Measurements from ENCODE around the gene POC1A. TPM values are rescaled to one million over a fixed set of nuclear protein-coding genes. Genes with fewer than 3 reads are reported as not detected.
A peak's percentile ranks its signal among the peaks of the same experiment; 100 is the strongest.

POC1A gene
- polyA plus RNA-seq, 1 of the 3 experiments (the other 2 are of a cell fraction): 11.7 TPM

DNA sequence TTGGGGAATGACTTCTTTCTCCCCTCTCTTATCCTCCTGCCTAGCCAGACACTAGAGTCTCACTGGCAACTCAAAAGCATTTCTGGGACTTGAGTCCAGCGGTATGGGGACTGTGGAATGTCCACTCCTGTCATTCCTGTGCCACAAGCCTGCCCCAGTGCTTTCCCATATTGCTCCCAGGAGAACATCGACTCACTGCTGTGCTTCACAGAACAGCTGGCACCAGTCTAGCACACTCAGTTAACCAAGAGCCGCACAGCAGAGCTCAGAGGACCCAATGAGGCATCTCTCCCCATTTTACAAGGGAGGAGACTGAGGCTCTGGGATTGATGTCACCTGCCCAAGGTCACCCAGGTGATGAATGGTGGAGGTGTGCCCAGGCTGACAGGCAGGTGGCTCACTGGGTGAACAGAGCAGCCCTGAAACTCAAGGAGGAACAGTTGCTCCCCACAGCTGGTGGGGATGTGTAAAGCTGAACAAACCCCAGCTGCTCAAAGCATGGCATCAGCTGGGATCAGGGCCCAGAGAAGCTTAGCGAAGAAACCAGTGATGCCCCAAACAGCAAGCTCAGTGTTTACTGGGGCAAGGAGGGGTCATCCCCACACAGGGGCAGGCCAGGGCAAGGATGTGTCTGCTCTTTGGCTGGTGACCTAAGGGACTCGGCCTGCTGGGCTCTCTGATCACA, 62.5 kb downstream of the POC1A start:
- TF ChIP-seq, protein P1, sequence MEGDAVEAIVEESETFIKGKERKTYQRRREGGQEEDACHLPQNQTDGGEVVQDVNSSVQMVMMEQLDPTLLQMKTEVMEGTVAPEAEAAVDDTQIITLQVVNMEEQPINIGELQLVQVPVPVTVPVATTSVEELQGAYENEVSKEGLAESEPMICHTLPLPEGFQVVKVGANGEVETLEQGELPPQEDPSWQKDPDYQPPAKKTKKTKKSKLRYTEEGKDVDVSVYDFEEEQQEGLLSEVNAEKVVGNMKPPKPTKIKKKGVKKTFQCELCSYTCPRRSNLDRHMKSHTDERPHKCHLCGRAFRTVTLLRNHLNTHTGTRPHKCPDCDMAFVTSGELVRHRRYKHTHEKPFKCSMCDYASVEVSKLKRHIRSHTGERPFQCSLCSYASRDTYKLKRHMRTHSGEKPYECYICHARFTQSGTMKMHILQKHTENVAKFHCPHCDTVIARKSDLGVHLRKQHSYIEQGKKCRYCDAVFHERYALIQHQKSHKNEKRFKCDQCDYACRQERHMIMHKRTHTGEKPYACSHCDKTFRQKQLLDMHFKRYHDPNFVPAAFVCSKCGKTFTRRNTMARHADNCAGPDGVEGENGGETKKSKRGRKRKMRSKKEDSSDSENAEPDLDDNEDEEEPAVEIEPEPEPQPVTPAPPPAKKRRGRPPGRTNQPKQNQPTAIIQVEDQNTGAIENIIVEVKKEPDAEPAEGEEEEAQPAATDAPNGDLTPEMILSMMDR (IDR thresholded peaks at IDR 0.05): no peak
- TF ChIP-seq, protein P2, sequence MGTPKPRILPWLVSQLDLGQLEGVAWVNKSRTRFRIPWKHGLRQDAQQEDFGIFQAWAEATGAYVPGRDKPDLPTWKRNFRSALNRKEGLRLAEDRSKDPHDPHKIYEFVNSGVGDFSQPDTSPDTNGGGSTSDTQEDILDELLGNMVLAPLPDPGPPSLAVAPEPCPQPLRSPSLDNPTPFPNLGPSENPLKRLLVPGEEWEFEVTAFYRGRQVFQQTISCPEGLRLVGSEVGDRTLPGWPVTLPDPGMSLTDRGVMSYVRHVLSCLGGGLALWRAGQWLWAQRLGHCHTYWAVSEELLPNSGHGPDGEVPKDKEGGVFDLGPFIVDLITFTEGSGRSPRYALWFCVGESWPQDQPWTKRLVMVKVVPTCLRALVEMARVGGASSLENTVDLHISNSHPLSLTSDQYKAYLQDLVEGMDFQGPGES (IDR thresholded peaks at IDR 0.05; ENCODE audit: low read depth, low read length): no peak
- TF ChIP-seq, protein P3, sequence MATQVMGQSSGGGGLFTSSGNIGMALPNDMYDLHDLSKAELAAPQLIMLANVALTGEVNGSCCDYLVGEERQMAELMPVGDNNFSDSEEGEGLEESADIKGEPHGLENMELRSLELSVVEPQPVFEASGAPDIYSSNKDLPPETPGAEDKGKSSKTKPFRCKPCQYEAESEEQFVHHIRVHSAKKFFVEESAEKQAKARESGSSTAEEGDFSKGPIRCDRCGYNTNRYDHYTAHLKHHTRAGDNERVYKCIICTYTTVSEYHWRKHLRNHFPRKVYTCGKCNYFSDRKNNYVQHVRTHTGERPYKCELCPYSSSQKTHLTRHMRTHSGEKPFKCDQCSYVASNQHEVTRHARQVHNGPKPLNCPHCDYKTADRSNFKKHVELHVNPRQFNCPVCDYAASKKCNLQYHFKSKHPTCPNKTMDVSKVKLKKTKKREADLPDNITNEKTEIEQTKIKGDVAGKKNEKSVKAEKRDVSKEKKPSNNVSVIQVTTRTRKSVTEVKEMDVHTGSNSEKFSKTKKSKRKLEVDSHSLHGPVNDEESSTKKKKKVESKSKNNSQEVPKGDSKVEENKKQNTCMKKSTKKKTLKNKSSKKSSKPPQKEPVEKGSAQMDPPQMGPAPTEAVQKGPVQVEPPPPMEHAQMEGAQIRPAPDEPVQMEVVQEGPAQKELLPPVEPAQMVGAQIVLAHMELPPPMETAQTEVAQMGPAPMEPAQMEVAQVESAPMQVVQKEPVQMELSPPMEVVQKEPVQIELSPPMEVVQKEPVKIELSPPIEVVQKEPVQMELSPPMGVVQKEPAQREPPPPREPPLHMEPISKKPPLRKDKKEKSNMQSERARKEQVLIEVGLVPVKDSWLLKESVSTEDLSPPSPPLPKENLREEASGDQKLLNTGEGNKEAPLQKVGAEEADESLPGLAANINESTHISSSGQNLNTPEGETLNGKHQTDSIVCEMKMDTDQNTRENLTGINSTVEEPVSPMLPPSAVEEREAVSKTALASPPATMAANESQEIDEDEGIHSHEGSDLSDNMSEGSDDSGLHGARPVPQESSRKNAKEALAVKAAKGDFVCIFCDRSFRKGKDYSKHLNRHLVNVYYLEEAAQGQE (IDR thresholded peaks at IDR 0.05; ENCODE audit: low read depth, low read length): no peak
- TF ChIP-seq EZH2phosphoT487 (IDR thresholded peaks at IDR 0.05; ENCODE audit: borderline replicate concordance, low read depth) (no peak), ELF1 (IDR thresholded peaks at IDR 0.05) (no peak), TCF12 (IDR thresholded peaks at IDR 0.05) (no peak)
- Histone ChIP-seq H3K36me3 (replicated peaks in 1 of 2; ENCODE audit: control insufficient read depth in 1 of 2, insufficient read depth in 2 of 2, low read length in 1 of 2) (no peaks in the 10 kb centered on the region), H3K9me3 (no peaks in the 10 kb centered on the region), H3K4me2 (no peak overlapping the region), H3F3A (replicated peaks; ENCODE audit: insufficient read depth) (peaks cover 12% of the 10 kb centered on the region), H3K9me2 (no peaks in the 10 kb centered on the region), H3K4me1 (ENCODE audit: control insufficient read depth in 1 of 2, insufficient read depth in 2 of 2, low read depth in 1 of 2, low read length in 1 of 2) (peaks cover 28 to 50% of the 10 kb centered on the region in 2 experiments), H3K4me3 (ENCODE audit: low read depth in 2 of 2, low read length in 1 of 2) (no peak overlapping the region), H3K27me3 (ENCODE audit: insufficient read depth) (no peaks in the 10 kb centered on the region), H3K79me2 (ENCODE audit: insufficient read depth) (no peaks in the 10 kb centered on the region; the same call in 1 of the 2 replicates), H3K27ac (ENCODE audit: low read depth in 2 of 2, low read length in 1 of 2) (peak overlapping the region in 1 of 2 experiments; percentile 93; a peak in 2 of 4 replicates), H4K20me1 (ENCODE audit: insufficient read depth) (no peaks in the 10 kb centered on the region), H2AFZ (ENCODE audit: low read depth) (no peak overlapping the region), H3K9ac (no peak overlapping the region)
- POLR2A ChIA-PET: no interaction called here
- CTCF ChIA-PET: interaction anchor here (0.8 to 2.7 kb wide), 8 partner anchors 10 to 90 kb away, joined by 3 to 11 read pairs (median 4); partner anchors contain the start of gene DUSP7
- WGBS (ENCODE audit: low lambda C conversion rate): 85% methylated on average over 3 of the region's 5 CpGs
- no peak for DNase-seq

DNA sequence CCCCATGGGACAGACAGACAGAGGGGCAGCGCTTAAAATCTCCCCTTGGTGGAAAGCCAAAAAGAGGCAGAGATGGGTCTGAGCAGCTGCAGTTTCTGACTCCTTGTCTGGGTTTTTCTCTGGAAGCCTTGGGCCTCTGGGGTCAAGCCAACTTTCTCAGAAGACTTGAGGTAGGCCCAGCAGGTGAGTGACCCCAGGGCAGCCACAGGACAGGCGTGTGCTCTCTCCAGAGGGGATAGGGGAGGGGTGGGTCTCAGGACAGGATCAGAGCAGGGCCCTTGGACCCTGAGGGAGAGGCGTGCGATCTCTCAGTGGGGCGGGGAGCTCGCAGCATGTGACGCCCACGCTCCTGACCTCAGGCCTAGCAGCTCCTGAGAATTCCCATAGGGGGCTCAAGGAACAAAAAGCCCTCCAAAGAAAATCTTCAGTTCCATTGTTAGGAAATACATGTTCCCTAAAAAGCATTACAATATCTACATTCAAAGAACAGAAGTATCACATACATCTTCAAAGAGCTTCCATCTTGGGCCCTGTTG, 63.2 kb downstream of the POC1A start:
- Histone ChIP-seq H3K36me3 (replicated peaks in 1 of 2; ENCODE audit: control insufficient read depth in 1 of 2, insufficient read depth in 2 of 2, low read length in 1 of 2) (no peaks in the 10 kb centered on the region), H3K27me3 (ENCODE audit: insufficient read depth) (no peaks in the 10 kb centered on the region), H2AFZ (ENCODE audit: low read depth) (no peak overlapping the region; the same call in 1 of the 2 replicates), H3K4me3 (ENCODE audit: low read depth in 2 of 2, low read length in 1 of 2) (no peak overlapping the region), H3K9ac (peak overlapping the region; percentile 73), H3K4me1 (ENCODE audit: control insufficient read depth in 1 of 2, insufficient read depth in 2 of 2, low read depth in 1 of 2, low read length in 1 of 2) (peaks cover 28 to 53% of the 10 kb centered on the region in 2 experiments), H3K9me2 (no peaks in the 10 kb centered on the region), H3F3A (replicated peaks; ENCODE audit: insufficient read depth) (peaks cover 12% of the 10 kb centered on the region), H4K20me1 (ENCODE audit: insufficient read depth) (no peaks in the 10 kb centered on the region), H3K79me2 (ENCODE audit: insufficient read depth) (no peaks in the 10 kb centered on the region; the same call in 1 of the 2 replicates), H3K4me2 (peak overlapping the region; percentile 46), H3K27ac (ENCODE audit: low read depth in 2 of 2, low read length in 1 of 2) (peak overlapping the region; percentile 39 to 93; a peak in 3 of 4 replicates), H3K9me3 (no peaks in the 10 kb centered on the region)
- WGBS (ENCODE audit: low lambda C conversion rate): 97% methylated on average over 7 of the region's 8 CpGs
- ChIA-PET POLR2A (no interaction called here), CTCF (interaction anchor here (0.8 to 2.7 kb wide), 8 partner anchors 9 to 90 kb away, joined by 3 to 11 read pairs (median 4); partner anchors contain the start of gene DUSP7)
- no peak for DNase-seq
- TF ChIP-seq SIN3A (IDR thresholded peaks at IDR 0.05; ENCODE audit: borderline replicate concordance, low read depth, low read length): no peak
- TF ChIP-seq RAD21 (IDR thresholded peaks at IDR 0.05; ENCODE audit: low read length): no peak
- TF ChIP-seq, protein P3 (IDR thresholded peaks at IDR 0.05; ENCODE audit: low read depth, low read length): no peak
- TF ChIP-seq GABPA (IDR thresholded peaks at IDR 0.05; ENCODE audit: low read depth): no peak
- TF ChIP-seq, protein P4, sequence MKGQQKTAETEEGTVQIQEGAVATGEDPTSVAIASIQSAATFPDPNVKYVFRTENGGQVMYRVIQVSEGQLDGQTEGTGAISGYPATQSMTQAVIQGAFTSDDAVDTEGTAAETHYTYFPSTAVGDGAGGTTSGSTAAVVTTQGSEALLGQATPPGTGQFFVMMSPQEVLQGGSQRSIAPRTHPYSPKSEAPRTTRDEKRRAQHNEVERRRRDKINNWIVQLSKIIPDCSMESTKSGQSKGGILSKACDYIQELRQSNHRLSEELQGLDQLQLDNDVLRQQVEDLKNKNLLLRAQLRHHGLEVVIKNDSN (IDR thresholded peaks at IDR 0.05; ENCODE audit: borderline replicate concordance, low read depth): no peak
- TF ChIP-seq, protein P5, sequence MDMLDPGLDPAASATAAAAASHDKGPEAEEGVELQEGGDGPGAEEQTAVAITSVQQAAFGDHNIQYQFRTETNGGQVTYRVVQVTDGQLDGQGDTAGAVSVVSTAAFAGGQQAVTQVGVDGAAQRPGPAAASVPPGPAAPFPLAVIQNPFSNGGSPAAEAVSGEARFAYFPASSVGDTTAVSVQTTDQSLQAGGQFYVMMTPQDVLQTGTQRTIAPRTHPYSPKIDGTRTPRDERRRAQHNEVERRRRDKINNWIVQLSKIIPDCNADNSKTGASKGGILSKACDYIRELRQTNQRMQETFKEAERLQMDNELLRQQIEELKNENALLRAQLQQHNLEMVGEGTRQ (IDR thresholded peaks at IDR 0.05; ENCODE audit: borderline replicate concordance, low read depth, low read length): no peak
